HG03520 (cell line): ENCODE measurements around the gene SIX6.
"Not testable (repeated sequence)": the region's sequence is repeated elsewhere in the genome, so short reads cannot be mapped to it uniquely, and the experiment has no call there.

Experiments used
- ATAC-seq: cut with Tn5 transposase; IDR thresholded peaks from one replicate; pipeline ENCODE4 v1.9.1; 2021; ENCODE audit warnings: mild to moderate bottlenecking, moderate library complexity; ENCODE audit not compliant: unreplicated experiment

SIX6 gene

DNA sequence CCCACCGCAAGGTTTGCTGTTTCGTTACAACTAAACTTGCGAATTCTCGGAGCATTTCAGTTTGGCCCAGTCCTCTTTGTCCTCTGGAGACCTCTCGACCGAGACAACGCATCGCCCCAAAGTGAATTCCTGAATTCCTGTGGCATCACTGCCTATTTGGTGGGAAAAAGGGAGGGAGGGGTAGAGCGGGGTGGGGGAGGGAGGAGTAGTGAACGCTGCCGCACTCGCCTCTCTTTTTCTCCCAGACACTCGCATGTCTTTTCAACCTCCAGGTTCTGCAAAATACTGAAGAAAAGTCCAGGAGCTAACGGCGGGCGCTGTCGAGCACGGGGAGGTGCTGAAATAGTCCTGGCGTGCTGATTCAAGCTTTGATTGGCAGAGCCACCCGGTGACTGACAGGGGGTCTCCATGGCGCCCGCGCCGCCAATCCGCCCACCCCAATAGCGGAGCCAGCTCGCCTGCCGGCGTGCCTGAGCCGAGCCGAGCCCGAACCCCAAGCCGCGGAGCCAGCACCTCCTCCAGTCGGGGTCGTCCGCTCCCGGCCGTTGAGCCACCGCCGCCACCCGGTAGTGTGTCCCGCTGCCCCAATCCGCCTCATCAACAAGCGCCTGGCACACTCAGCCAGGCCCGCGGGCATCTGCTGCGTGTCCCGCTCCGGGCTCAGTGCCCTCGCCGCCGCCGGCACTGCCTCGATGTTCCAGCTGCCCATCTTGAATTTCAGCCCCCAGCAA lies at the start of gene SIX6:
Gene SIX6 (plus strand): TSS at position 440 of the 731 bp plus-strand sequence. CDS start 253 bp downstream, at position 693.
- ATAC-seq: no peak

DNA sequence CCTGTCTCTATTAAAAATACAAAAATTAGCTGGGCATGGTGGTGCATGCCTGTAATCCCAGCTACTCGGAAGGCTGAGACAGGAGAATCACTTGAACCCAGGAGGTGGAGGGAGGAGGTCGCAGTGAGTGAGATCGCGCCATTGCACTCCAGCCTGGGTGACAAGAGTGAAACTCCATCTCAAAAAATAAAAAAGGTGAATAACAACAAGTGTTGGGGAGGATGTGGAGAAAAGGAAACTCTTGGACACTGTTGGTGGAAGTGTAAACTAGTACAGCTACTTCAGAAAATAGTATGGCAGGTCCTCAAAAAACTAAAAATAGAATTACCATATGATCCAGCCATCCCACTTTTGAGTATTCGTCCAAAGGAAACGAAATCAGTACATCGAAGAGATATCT lies 28.7 kb upstream of the SIX6 start:
- not testable (repeated sequence) for ATAC-seq

DNA sequence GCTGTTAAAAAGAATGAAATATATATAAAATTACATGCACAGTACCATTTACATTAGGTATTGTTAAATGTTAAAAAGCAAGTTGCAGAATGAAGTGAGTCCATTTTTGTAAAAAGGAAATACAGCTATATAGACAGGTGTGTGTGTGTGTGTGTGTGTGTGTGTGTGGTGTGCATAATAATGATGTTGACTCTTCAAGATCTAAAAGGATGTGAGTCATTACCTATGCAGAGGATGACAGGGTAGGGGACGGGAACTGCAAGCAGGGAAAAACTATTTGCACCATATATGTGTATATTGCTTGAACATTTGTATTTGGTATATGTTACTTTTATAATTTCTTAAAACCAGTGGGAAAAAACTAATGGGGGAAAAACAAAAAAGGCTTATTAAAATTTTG lies 26.2 kb upstream of the SIX6 start:
- ATAC-seq: no peak

DNA sequence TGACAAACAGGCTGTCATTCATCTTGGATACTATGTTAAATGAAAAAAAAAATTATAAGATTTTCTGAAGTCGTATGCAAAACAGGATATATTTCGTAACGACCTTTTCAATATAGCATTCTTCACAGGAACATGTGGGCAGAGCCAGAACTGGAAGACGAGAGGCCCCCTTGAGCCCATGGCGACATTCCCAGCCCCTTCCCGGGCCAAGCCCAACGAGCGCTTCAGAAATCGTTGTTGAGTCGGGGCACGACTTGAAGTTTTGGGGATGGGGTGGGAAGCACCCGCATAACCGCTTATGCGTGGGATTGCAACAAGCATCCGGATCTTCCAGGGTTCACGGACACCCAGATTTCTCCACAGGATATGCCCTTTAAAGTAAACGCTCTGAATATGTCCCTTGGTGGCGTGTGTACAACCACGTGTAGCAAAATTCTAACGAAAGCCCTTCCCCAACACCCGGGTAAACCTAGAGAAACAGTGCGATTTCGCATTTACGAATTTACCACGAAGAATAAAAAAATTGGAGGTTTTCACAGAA lies 23.8 kb upstream of the SIX6 start:
- no peak for ATAC-seq

DNA sequence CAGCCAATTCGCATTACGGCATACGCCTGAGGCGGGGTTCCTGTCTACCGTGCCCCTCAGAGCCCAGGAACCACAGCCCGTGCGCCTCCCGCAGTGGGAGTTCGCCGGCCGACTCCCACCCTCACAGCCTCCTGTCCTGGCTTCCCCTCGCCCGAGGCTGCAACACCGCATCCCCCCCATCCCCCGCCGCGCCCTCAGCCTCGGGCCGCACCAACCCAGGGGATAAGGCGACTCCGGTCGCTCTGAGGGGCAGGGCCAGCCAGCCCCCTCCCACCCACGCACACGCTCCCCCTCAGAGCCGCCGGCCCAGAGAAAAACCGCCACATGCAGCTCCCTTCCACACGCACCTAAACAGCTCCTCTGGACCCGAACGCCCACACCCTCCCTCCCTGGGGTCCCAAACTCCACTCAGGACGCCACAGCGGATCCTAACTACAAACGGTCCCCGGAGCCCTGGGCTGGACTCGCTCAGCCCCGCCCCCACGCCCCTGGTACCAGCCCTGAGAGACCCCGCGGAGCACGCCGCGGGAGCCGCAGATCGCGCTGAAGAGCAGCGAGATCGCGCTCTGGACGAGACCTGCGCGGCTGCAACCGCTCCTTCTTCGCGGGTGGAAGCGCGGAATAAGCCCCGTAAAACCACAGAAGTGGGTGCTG lies 23.2 kb upstream of the SIX6 start, which contains the start of gene C14orf39:
Gene C14orf39 (minus strand): TSS at position 466 of the 654 bp plus-strand sequence. CDS start 985 bp downstream, outside the sequence.
- no peak for ATAC-seq

DNA sequence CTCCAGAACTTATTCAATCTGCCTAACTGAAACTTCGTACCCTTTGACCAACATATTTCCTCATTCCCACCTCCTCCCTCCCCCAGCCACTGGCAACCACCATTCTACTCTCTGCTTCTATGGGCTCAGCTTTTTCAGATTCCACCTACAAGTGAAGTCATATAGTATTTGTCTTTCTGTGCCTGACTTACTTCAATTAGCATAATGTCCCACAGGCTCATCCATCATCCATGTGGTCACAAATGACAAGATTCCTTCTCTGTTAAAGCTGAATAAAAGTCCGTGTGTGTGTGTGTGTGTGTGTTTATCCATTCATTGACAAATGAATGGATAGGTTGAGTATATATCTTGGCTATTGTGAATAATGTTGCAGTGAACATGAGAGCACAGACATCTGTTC lies 21.7 kb upstream of the SIX6 start:
- no peak for ATAC-seq

DNA sequence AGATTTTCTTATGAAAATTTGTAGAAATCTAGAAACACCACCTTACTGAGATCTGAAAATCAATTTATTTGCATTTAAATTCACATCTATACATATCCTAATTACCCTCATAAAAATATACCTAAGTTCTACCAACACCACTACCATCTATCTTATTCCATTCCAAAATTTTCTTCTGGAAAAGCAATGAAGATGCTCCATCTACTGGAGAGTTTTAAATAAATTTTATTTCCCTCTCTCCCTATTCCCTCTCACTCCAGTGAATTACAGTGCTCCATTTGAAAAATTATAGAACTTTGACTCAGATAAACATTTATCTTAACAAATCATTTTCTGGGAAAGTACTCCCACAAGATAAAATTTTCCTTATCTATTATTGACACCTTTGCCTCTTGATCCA lies 20.8 kb upstream of the SIX6 start:
- ATAC-seq: no peak

DNA sequence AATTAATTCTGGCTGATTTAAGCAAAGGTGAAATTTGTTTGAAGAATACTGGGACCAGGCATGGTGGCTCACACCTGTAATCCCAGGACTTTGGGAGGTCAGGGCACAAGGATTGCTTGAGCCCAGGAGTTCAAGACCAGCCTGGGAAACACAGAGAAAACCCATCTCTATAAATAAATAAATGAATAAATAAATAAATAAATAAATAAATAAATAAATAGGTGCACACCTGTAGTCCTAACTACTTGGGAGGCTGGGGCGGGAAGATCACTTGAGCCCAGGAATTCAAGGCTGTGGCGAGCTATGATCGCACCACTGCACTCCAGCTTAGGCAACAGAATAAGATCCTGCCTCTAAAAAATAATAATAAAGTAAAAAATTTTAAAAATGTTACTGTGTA lies 18.7 kb upstream of the SIX6 start:
- no peak for ATAC-seq

DNA sequence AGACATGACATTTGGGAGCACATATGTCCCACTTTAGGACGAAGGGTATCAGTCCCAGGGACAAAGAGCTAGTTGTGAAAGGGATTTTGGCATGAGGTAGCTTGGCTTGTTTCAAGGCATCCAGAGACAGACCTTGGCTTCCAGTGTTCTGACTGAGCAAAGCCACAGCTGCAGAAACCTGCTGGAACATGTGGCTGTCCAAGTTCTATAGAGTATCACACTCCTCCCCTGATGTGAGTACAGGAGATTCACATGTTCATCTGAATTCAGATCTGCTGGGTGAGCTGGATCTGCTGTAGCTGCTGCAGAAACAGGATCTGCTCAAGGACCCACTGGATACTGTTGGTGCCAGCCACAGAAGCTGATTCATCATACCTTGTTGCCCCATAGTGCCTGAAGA lies 13.0 kb upstream of the SIX6 start:
- no peak for ATAC-seq

DNA sequence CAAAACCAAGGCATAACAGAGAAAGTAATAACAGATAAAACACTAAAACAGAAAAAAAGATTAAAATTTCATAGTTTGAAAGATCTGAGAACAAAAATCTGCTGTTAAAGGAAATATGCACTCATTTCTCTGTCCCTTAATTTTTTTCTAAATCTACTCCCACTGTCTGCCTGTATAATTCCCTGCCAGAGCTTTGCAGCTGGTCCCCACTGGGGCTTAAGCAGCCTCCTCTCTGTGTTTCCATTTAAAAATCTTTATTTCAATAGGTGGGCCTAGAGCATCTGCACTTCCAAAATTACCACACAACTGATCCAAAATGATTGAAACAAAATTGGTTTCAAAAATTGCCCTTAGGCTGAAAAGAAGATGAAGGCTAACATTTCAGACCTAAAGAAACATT lies 6.4 kb upstream of the SIX6 start:
- no peak for ATAC-seq

DNA sequence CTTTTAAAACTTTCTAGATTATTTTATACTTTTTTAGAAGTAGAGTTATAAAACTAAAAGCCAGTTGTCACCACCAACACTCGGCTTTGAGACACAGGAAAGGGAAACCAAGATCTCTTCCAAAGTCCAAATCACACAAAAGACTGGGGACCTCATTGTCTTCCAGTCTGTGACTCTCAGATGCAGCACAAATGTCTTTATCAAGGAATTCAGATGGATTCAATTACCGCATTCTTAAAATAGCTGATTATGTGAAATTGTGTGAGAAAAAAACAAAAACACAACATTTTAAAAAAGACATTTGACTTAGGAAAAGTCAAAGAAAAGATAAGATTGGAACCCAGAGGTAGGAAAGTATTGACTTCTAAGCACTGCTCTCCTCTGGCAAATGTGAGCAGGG lies 3.5 kb upstream of the SIX6 start:
- ATAC-seq: no peak

DNA sequence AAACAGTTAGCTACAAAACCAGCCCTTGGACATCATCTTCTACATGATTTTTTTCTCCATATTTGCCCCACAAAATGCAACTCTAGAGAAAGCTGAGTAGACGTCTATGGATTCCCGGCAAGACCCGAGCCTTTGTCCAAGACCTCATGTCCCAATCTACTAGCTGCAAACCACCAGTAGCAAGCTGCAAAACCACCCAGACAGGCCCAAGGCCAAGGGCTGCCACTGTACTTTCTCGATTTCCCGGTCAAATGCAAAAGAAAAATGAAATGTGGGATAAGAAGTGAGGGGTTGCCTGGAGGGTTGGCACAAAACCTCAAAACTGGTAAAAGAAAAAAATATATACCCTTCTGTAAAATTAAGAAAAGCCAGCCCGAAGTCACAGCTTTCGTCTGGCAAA lies 2.9 kb upstream of the SIX6 start:
- no peak for ATAC-seq

DNA sequence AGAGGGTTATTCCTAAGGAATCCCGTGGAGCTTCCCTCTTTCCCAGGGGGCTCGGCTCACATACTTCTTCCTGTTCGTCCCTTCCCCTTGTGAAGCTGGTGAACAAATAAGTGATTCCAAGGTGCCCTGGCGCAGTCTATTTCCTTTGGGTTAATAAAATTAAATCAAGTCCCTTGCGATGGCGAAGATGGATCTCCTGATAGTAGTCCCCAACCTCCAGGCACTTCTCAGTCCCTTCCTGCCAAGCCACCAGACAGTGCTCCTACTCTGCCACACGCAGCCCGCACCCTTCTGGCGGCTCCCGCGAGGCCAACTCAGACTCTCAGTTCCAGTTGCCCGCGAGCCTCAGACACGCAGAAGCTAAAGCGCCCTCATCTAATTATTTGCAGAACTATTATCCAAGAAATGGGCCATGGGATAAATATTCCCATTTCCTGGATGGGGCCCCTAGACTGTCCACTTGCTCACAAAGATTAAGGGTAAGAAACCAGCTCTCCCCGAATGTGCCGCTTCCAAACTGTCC lies 2.4 kb upstream of the SIX6 start:
- ATAC-seq: no peak

DNA sequence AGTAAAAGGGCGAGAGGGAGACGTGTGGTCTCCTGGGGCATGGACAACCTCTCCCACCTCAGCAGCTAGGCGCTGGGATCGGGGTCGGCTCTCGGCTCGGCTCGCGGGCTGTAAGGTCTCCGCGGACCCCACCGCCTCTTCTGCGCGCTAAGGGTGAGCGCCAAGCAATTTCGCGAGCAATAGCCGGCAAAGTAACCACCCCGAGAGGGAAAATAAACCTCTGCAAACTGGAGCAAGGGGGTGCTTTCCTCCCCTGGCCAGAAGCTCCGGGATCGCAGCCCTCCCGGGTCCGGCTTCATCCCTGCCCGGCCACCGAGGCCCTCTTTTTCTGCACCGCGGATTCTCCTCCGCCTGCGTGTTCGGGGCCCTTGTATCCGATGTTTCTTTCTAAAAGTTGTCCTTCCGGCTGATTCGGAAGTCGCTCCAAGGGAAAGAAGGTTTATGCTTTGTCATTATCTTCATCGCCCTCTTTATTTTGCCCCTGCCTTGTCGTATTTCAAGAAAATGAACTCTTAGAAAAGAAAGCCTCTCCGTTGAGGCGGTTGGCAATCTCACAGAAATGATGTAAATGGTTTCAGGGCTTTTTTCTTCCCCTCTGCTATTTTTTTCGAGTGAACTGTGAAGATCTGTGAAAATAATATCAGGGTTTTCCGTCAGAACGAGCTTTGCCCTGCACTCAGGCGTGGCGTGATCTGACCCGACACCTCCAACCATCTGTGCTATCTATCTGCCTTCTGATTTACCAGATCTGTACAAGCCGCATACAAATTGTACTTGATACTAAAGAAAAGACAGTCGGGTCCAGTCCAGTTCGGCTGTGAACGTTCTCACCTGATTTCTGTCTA lies 1.7 kb upstream of the SIX6 start:
- ATAC-seq: no peak

DNA sequence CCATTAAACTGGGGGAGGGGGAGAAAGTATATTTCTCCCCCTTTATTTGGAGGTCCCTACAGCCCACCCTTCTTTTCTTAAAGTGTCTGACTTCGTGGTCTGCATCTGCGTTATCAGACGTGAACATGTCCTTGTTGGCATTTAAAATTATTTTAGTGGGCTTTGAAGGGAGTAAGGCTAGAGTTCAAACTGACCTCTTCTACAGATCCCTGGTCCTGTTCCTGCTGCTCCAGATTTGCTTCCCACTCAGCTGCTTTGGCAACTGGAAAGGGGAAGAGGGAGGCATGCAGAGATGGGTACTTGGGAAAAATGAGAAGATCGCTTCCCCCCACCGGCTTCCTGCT lies 611 bp upstream of the SIX6 start:
- ATAC-seq: no peak

DNA sequence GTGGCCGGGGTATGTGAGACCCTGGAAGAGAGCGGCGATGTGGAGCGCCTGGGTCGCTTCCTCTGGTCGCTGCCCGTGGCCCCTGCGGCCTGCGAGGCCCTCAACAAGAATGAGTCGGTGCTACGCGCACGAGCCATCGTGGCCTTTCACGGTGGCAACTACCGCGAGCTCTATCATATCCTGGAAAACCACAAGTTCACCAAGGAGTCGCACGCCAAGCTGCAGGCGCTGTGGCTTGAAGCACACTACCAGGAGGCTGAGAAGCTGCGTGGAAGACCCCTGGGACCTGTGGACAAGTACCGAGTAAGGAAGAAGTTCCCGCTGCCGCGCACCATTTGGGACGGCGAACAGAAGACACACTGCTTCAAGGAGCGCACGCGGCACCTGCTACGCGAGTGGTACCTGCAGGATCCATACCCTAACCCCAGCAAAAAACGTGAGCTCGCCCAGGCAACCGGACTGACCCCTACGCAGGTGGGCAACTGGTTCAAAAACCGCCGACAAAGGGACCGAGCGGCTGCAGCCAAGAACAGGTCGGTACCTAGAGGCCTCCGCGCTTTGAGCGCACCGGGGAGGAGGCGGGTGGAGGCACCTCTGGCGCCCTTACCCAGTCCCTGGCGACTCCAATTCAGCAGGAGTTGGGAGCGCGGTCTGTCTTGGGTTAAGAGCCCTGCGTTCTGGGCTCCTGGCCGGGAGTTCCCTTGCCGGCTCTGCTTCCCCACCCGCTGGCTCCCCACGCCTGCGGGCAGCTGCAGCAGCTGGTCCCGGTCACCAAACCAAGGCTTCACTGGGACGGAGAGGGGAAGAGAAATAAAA lies 700 bp downstream of the SIX6 start:
- no peak for ATAC-seq

DNA sequence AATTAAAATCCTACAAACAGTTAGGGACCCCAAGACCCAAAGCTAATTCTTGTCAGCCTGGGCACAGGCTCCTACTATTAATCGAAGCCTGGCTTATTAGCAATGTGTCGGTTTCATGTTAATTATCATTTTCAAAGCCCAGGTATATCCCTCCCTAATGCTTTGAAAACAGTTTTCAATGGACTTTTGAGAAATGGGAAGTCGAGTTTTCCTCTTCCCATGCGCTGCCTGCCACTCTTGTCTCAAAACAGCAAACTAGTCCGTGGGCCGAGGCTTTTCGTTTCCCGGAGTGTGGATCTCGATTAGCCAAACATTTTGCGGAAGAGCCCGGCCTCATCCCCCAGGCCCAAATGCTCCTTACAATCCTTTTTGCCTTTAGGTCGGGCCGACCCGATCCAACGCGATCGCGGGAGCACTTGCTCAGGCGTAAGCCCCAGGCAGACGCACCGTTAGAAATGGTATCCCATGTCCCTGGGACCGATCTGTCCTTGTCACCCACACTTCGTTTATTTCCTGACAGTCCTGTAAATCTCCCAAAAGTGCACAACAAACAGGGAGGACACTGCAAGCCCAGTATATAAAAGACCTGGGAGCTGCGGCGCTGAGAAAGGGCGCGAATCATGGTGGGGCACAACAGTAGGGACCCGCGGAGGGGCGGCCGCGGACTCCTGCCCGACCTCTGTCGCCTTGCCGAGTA lies 1.5 kb downstream of the SIX6 start:
- ATAC-seq: no peak

DNA sequence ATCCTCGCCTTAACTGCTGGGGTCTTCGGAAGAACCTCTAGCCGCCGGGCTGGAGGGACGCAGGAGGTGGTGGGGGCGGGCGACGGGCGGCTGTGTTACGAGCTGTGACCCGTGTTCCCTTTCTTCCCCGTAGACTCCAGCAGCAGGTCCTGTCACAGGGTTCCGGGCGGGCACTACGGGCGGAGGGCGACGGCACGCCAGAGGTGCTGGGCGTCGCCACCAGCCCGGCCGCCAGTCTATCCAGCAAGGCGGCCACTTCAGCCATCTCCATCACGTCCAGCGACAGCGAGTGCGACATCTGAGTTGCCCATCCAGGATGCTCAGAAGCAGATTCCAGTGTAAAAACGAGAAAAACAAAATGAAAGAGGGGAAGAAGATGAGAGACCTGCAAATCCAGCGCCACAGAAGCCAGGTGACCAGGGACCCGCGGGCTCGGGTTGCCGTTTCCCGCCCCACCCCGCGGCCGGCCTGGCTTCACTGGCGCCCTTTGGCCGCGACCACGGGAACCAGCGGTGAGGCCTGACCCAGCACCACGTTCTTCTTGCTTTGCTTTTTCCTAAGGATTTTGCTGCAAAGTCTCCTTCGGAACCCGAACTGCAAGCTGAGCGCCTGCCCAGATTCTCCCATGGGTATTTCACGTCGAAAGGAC lies 2.1 kb downstream of the SIX6 start:
- no peak for ATAC-seq

DNA sequence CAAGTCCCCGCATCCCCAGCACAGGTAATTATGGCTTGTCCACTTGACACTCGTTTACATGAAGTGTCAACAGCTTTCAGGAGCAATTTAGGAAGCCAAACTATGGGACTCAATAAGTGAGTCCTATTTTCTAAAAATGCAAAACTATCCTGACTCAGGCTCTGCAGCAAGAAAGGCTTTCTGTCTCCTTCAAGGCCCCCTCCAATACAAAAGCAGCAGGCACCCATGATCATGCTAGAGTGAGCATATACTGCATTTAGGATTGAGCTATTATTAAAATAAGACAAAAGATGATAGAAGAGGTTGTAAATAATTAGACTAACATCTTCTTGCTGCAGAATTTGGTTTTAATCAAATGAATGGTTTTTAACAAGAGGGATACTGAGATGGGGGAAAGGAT lies 3.2 kb downstream of the SIX6 start:
- no peak for ATAC-seq
